ENCODE data around the gene CREM.

Gene CREM

DNA sequence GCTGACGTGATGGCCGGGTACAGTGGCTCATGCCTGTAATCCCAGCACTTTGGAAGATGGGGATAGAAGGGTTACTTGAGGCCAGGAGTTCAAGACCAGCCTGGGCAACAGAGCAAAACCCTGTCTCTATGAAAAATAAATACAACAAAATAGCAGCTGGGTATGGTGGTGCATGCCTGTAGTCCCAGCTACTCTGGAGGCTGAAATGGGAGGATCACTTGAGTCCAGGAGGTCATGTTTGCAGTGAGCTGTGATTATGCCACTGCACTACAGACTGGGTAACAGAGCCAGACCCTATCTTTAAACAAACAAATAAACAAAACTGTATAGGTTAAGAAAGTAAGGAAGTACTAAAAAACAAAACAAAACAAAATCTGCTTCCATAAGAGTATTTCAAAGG is 30.3 kb upstream of the CREM start:
- no peak overlapping the region for H3K27ac ChIP-seq (ENCODE audit: low read depth, low read length)
- H3K27me3 ChIP-seq (ENCODE audit: control insufficient read depth in 1 of 2, insufficient read depth in 2 of 2, low read length in 2 of 2) = no peaks in the 10 kb centered on the region
- peaks cover 0 to 3% of the 10 kb centered on the region in 2 donors for H3K9me3 ChIP-seq (ENCODE audit: control insufficient read depth in 1 of 2, low read length in 2 of 2)
- H3K4me1 ChIP-seq (ENCODE audit: control insufficient read depth in 1 of 2, insufficient read depth in 2 of 2, low read length in 2 of 2) = no peaks in the 10 kb centered on the region
- no peaks in the 10 kb centered on the region for H3K36me3 ChIP-seq (ENCODE audit: control insufficient read depth in 1 of 2, insufficient read depth in 2 of 2, low read length in 2 of 2)
- H3K9ac ChIP-seq (ENCODE audit: low read depth in 1 of 2, low read length in 2 of 2) = no peak overlapping the region
- no peak overlapping the region for H3K4me3 ChIP-seq (ENCODE audit: low read depth in 1 of 2, low read length in 2 of 2)

GRCh38 chr10:35097510-35097909 is 29.1 kb upstream of the CREM start:
- Histone ChIP-seq H3K4me3 (ENCODE audit: low read depth in 1 of 2, low read length in 2 of 2) (no peak overlapping the region), H3K36me3 (ENCODE audit: control insufficient read depth in 1 of 2, insufficient read depth in 2 of 2, low read length in 2 of 2) (no peaks in the 10 kb centered on the region), H3K9me3 (ENCODE audit: control insufficient read depth in 1 of 2, low read length in 2 of 2) (peaks cover 0 to 3% of the 10 kb centered on the region in 2 donors), H3K27me3 (ENCODE audit: control insufficient read depth in 1 of 2, insufficient read depth in 2 of 2, low read length in 2 of 2) (no peaks in the 10 kb centered on the region), H3K27ac (ENCODE audit: low read depth, low read length) (no peak overlapping the region), H3K4me1 (ENCODE audit: control insufficient read depth in 1 of 2, insufficient read depth in 2 of 2, low read length in 2 of 2) (no peaks in the 10 kb centered on the region), H3K9ac (ENCODE audit: low read depth in 1 of 2, low read length in 2 of 2) (no peak overlapping the region)

GRCh38 chr10:35103882-35104281 is 22.8 kb upstream of the CREM start:
- H3K4me3 ChIP-seq (ENCODE audit: low read depth in 1 of 2, low read length in 2 of 2) = no peak overlapping the region
- H3K9me3 ChIP-seq (ENCODE audit: control insufficient read depth in 1 of 2, low read length in 2 of 2) = no peaks in the 10 kb centered on the region
- no peak overlapping the region for H3K27ac ChIP-seq (ENCODE audit: low read depth, low read length)
- H3K9ac ChIP-seq (ENCODE audit: low read depth in 1 of 2, low read length in 2 of 2) = no peak overlapping the region
- H3K4me1 ChIP-seq (ENCODE audit: control insufficient read depth in 1 of 2, insufficient read depth in 2 of 2, low read length in 2 of 2) = no peaks in the 10 kb centered on the region
- H3K36me3 ChIP-seq (ENCODE audit: control insufficient read depth in 1 of 2, insufficient read depth in 2 of 2, low read length in 2 of 2) = no peaks in the 10 kb centered on the region
- no peaks in the 10 kb centered on the region for H3K27me3 ChIP-seq (ENCODE audit: control insufficient read depth in 1 of 2, insufficient read depth in 2 of 2, low read length in 2 of 2)

DNA sequence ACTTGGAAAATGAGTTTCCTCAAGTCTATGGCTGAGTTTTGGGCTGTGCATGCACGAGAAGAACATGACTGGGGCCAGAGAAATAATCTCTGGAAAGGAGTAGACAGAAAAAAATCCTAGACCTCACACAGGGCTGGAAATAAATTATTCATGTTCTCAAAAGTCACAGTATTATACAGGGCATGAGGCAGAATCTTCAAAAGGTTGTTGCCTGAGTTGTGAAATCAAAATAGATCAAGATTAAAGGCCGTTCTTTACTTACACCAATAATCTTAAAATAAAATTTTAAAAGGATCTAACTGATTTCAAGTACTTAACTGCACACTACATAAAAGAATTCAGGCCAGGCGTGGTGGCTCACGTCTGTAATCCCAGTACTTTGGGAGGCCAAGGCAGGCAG is 14.1 kb upstream of the CREM start:
- no peaks in the 10 kb centered on the region for H3K27me3 ChIP-seq (ENCODE audit: control insufficient read depth in 1 of 2, insufficient read depth in 2 of 2, low read length in 2 of 2)
- no peak overlapping the region for H3K9ac ChIP-seq (ENCODE audit: low read depth in 1 of 2, low read length in 2 of 2)
- no peaks in the 10 kb centered on the region for H3K36me3 ChIP-seq (ENCODE audit: control insufficient read depth in 1 of 2, insufficient read depth in 2 of 2, low read length in 2 of 2)
- no peaks in the 10 kb centered on the region for H3K4me1 ChIP-seq (ENCODE audit: control insufficient read depth in 1 of 2, insufficient read depth in 2 of 2, low read length in 2 of 2)
- no peak overlapping the region for H3K4me3 ChIP-seq (ENCODE audit: low read depth in 1 of 2, low read length in 2 of 2)
- H3K27ac ChIP-seq (ENCODE audit: low read depth, low read length) = no peak overlapping the region
- H3K9me3 ChIP-seq (ENCODE audit: control insufficient read depth in 1 of 2, low read length in 2 of 2) = no peaks in the 10 kb centered on the region

GRCh38 chr10:35119378-35119777 is 7.3 kb upstream of the CREM start:
- Histone ChIP-seq H3K36me3 (ENCODE audit: control insufficient read depth in 1 of 2, insufficient read depth in 2 of 2, low read length in 2 of 2) (no peaks in the 10 kb centered on the region), H3K27ac (ENCODE audit: low read depth, low read length) (no peak overlapping the region), H3K4me1 (ENCODE audit: control insufficient read depth in 1 of 2, insufficient read depth in 2 of 2, low read length in 2 of 2) (no peaks in the 10 kb centered on the region), H3K4me3 (ENCODE audit: low read depth in 1 of 2, low read length in 2 of 2) (no peak overlapping the region), H3K9ac (ENCODE audit: low read depth in 1 of 2, low read length in 2 of 2) (no peak overlapping the region), H3K9me3 (ENCODE audit: control insufficient read depth in 1 of 2, low read length in 2 of 2) (no peaks in the 10 kb centered on the region), H3K27me3 (ENCODE audit: control insufficient read depth in 1 of 2, insufficient read depth in 2 of 2, low read length in 2 of 2) (no peaks in the 10 kb centered on the region)

- H3K4me1 ChIP-seq (ENCODE audit: control insufficient read depth in 1 of 2, insufficient read depth in 2 of 2, low read length in 2 of 2) = peaks cover 7 to 9% of the 10 kb centered on the region in 2 donors
- no peak overlapping the region for H3K4me3 ChIP-seq (ENCODE audit: low read depth in 1 of 2, low read length in 2 of 2)
- no peaks in the 10 kb centered on the region for H3K36me3 ChIP-seq (ENCODE audit: control insufficient read depth in 1 of 2, insufficient read depth in 2 of 2, low read length in 2 of 2)
- H3K27me3 ChIP-seq (ENCODE audit: control insufficient read depth in 1 of 2, insufficient read depth in 2 of 2, low read length in 2 of 2) = no peaks in the 10 kb centered on the region
- no peak overlapping the region for H3K27ac ChIP-seq (ENCODE audit: low read depth, low read length)
- H3K9me3 ChIP-seq (ENCODE audit: control insufficient read depth in 1 of 2, low read length in 2 of 2) = no peaks in the 10 kb centered on the region
- no peak overlapping the region for H3K9ac ChIP-seq (ENCODE audit: low read depth in 1 of 2, low read length in 2 of 2)
These were observed 2.1 kb upstream of the CREM start for GRCh38 chr10:35124540-35124939.

DNA sequence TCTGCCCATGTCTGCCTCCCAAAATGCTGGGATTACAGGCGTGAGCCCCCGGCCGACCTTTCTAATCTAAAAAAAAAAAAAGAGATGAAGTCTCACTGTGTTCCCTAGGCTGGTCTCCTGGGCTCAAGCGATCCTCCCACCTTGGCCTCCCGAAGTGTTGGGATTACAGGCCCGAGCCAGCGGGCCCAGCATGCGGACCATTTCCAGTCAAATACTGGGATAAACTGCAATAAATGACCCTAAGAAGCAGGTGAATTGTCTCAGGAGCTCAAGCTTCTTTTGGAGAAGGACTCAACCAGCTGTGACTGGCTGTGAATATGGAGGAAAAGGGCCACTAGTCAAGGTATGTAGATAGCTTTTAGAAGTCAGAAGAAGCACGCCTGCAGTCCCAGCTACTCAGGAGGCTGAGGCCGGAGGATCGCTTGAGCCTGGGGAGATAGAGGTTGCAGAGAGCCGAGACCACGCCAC is 550 bp upstream of the CREM start:
- Histone ChIP-seq H3K27me3 (ENCODE audit: control insufficient read depth in 1 of 2, insufficient read depth in 2 of 2, low read length in 2 of 2) (no peaks in the 10 kb centered on the region), H3K4me3 (ENCODE audit: low read depth in 1 of 2, low read length in 2 of 2) (peak overlapping the region; percentile 82 to 89), H3K9ac (ENCODE audit: low read depth in 1 of 2, low read length in 2 of 2) (peak overlapping the region; percentile 60 to 78), H3K36me3 (ENCODE audit: control insufficient read depth in 1 of 2, insufficient read depth in 2 of 2, low read length in 2 of 2) (no peaks in the 10 kb centered on the region), H3K4me1 (ENCODE audit: control insufficient read depth in 1 of 2, insufficient read depth in 2 of 2, low read length in 2 of 2) (peaks cover 7 to 11% of the 10 kb centered on the region in 2 donors), H3K27ac (ENCODE audit: low read depth, low read length) (peak overlapping the region; percentile 60), H3K9me3 (ENCODE audit: control insufficient read depth in 1 of 2, low read length in 2 of 2) (no peaks in the 10 kb centered on the region)

DNA sequence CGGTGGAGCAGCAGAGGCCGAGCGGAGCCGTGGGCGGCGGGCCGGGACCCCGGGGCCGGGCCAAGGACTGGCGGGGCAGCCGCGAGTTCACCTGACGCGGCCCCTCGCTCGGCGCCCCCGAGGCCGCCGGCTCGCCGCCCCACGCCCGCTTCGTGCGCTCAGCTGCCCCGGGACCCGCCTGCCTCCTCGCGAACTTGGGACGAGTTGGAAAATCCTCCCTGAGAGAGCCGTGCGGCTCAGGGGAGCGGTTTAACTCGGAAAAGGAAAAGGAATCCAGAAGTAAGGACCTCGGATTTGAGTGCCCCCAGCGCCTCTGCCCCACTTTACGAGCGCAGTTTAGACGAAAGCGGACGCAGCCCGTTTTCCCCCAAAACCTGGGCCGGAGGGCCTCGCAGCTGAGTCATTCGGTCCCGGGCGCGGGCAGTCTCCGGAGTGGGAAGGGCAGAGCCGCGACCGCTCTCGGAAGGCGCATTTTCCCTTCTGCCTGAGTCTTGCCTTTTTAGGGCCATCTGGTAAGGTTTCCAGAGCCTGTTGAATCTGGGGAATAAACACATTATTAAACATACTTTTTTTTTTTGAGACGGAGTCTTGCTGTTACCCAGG is 744 bp downstream of the CREM start:
- H3K9ac ChIP-seq (ENCODE audit: low read depth in 1 of 2, low read length in 2 of 2) = peak overlapping the region; percentile 76 to 100
- H3K27ac ChIP-seq (ENCODE audit: low read depth, low read length) = peak overlapping the region; percentile 98
- H3K4me1 ChIP-seq (ENCODE audit: control insufficient read depth in 1 of 2, insufficient read depth in 2 of 2, low read length in 2 of 2) = peaks cover 7 to 11% of the 10 kb centered on the region in 2 donors
- no peaks in the 10 kb centered on the region for H3K9me3 ChIP-seq (ENCODE audit: control insufficient read depth in 1 of 2, low read length in 2 of 2)
- peak overlapping the region; percentile 85 to 89 for H3K4me3 ChIP-seq (ENCODE audit: low read depth in 1 of 2, low read length in 2 of 2)
- H3K36me3 ChIP-seq (ENCODE audit: control insufficient read depth in 1 of 2, insufficient read depth in 2 of 2, low read length in 2 of 2) = no peaks in the 10 kb centered on the region
- no peaks in the 10 kb centered on the region for H3K27me3 ChIP-seq (ENCODE audit: control insufficient read depth in 1 of 2, insufficient read depth in 2 of 2, low read length in 2 of 2)

DNA sequence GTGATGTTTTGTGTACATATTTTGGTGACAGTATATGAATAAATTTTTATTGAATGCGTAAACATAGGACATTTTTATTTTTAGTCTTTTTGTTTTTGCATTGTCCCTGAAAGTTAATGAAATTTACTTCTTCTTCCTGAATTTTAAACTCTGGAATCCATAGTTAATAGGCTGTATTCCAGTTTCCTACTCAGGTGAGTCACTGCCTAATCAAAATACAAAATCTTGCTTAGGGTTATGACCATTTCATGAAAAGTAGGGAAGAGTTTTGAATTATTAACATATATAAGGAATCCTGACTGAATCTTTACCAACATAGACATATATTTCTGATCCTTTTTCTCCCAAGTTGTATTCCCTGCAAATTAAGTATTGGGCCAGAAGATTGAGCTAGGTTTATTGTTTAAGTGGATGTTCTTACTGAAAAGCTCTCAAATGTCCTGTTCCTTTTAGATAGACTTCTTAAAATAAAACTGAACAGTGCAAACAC is 2.6 kb downstream of the CREM start:
- no peak overlapping the region for H3K9ac ChIP-seq (ENCODE audit: low read depth in 1 of 2, low read length in 2 of 2)
- H3K27ac ChIP-seq (ENCODE audit: low read depth, low read length) = no peak overlapping the region
- H3K9me3 ChIP-seq (ENCODE audit: control insufficient read depth in 1 of 2, low read length in 2 of 2) = no peaks in the 10 kb centered on the region
- no peaks in the 10 kb centered on the region for H3K36me3 ChIP-seq (ENCODE audit: control insufficient read depth in 1 of 2, insufficient read depth in 2 of 2, low read length in 2 of 2)
- peaks cover 7 to 16% of the 10 kb centered on the region in 2 donors for H3K4me1 ChIP-seq (ENCODE audit: control insufficient read depth in 1 of 2, insufficient read depth in 2 of 2, low read length in 2 of 2)
- no peak overlapping the region for H3K4me3 ChIP-seq (ENCODE audit: low read depth in 1 of 2, low read length in 2 of 2)
- no peaks in the 10 kb centered on the region for H3K27me3 ChIP-seq (ENCODE audit: control insufficient read depth in 1 of 2, insufficient read depth in 2 of 2, low read length in 2 of 2)

DNA sequence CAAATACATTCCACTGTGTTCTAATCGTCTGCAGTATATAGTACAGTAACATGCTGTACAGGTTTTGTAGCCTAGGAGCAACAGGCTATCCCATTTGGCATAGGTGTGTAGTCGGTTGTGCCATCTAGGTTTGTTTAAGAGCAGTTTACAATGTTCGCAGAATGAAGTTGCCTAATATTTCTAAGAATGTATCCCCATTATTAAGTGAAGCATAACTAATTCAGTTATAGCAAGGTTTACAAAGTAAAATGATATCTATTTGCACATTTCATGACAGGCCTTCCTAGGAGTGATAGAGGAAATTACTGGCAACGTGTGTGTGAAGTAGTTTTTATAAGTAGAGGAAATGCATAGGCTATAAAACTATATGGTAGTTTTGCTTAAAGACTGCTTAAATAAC is 4.0 kb downstream of the CREM start:
- Histone ChIP-seq H3K9me3 (ENCODE audit: control insufficient read depth in 1 of 2, low read length in 2 of 2) (no peaks in the 10 kb centered on the region), H3K9ac (ENCODE audit: low read depth in 1 of 2, low read length in 2 of 2) (no peak overlapping the region), H3K4me1 (ENCODE audit: control insufficient read depth in 1 of 2, insufficient read depth in 2 of 2, low read length in 2 of 2) (peaks cover 7 to 16% of the 10 kb centered on the region in 2 donors), H3K27ac (ENCODE audit: low read depth, low read length) (no peak overlapping the region), H3K36me3 (ENCODE audit: control insufficient read depth in 1 of 2, insufficient read depth in 2 of 2, low read length in 2 of 2) (no peaks in the 10 kb centered on the region), H3K27me3 (ENCODE audit: control insufficient read depth in 1 of 2, insufficient read depth in 2 of 2, low read length in 2 of 2) (no peaks in the 10 kb centered on the region), H3K4me3 (ENCODE audit: low read depth in 1 of 2, low read length in 2 of 2) (no peak overlapping the region)

Measured in duodenal mucosa (tissue), 2 donors.